GM12864 (cell line): ENCODE results near the gene TMEM186.

Experiments used
- DNase-seq: peaks from one replicate; pipeline ENCODE4 v3.0.0-alpha.2; 2011; ENCODE audit warnings: low read depth
- H3K4me3 ChIP-seq: 2 replicates; pipeline ENCODE4 v1.5.1; 2011; ENCODE audit warnings: mild to moderate bottlenecking, low read depth, low read length, control low read depth
- CTCF ChIP-seq: IDR thresholded peaks from 2 replicates; pipeline ENCODE4 v1.5.1; 2011; ENCODE audit warnings: low read depth, mild to moderate bottlenecking, moderate library complexity, low read length, control low read depth, inconsistent platforms; ENCODE audit errors: missing control alignments

TMEM186 gene

GRCh38 chr16:8781797-8782196 lies 15.6 kb downstream of the TMEM186 start:
- no peak overlapping the region for H3K4me3 ChIP-seq
- TF ChIP-seq CTCF, result no peak
- no peak for DNase-seq

- DNase-seq, result no peak
- no peak overlapping the region for H3K4me3 ChIP-seq
- TF ChIP-seq CTCF, result no peak
Observed at GRCh38 chr16:8777217-8777616, 20.2 kb downstream of the TMEM186 start.

- DNase-seq, result no peak
- no peak for TF ChIP-seq CTCF
- no peak overlapping the region for H3K4me3 ChIP-seq
Observed at GRCh38 chr16:8776129-8776584, 21.3 kb downstream of the TMEM186 start.

GRCh38 chr16:8775359-8775758 lies 22.1 kb downstream of the TMEM186 start:
- H3K4me3 ChIP-seq, result no peak overlapping the region
- TF ChIP-seq CTCF, result no peak
- no peak for DNase-seq

GRCh38 chr16:8774208-8774607 lies 23.2 kb downstream of the TMEM186 start:
- no peak for TF ChIP-seq CTCF
- DNase-seq, result no peak
- H3K4me3 ChIP-seq, result no peak overlapping the region

GRCh38 chr16:8773537-8773936 lies 23.9 kb downstream of the TMEM186 start:
- TF ChIP-seq CTCF, result no peak
- no peak overlapping the region for H3K4me3 ChIP-seq
- no peak for DNase-seq

GRCh38 chr16:8768692-8769091 lies 28.7 kb downstream of the TMEM186 start:
- H3K4me3 ChIP-seq, result no peak overlapping the region
- DNase-seq, result no peak
- no peak for TF ChIP-seq CTCF
